ENCODE measurements around the gene FHAD1.
A peak's percentile ranks its signal among the peaks of the same experiment; 100 is the strongest.

The FHAD1 gene

DNA sequence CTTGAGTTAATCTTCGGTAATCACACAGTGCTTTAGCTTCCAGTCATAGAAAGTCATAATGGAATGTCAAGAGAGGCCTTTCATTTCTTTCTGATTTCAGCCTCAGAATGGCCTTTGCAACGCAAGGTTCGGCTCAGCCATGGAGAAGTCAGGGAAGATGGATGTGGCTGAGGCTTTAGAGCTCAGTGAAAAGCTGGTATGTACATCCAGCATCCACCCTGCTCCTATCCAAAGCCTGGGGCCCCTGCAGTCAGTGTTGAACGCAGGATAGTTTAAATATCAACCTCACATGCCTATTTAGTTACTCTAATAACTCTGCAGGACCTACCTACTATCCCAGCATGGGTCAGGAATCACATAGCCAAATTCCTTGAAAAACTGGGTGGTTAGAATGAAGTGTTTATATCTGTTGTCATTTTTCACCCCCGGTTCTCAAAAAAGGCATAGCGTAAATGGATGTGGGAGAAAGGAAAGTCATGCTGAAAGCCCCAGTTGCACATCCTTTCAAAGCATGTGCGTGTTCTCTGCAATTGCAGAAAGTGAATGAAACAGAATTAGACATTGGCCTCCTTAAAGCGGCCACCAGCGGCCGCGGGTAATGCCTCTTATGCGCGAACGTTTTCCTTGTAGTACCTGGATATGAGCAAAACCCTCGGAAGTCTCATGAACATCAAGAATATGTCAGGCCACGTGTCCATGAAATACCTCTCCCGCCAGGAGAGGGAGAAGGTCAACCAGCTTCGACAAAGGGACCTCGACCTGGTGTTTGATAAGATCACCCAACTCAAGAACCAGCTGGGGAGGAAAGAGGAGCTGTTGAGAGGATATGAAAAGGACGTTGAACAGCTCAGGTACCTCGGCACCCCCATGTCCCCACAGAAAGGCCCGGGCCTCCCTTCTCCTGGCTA, 133.8 kb downstream of the FHAD1 start:
- no peak overlapping the region for H3K14ac ChIP-seq (ENCODE audit: low read length in 2 of 2)
- no peak overlapping the region for H3K9ac ChIP-seq (ENCODE audit: low read length)
- H3K18ac ChIP-seq (ENCODE audit: low read depth in 1 of 2, low read length in 2 of 2): no peak overlapping the region
- no peak overlapping the region for H4K8ac ChIP-seq (ENCODE audit: low read length)
- H3K4me1 ChIP-seq (ENCODE audit: control insufficient read depth, insufficient read depth, low read depth, low read length): peaks cover 7% of the 10 kb centered on the region
- no peak overlapping the region for H3K4ac ChIP-seq (ENCODE audit: low read depth in 1 of 2, low read length in 2 of 2)
- peaks cover 33 to 42% of the 10 kb centered on the region in 2 experiments for H3K27me3 ChIP-seq (ENCODE audit: control insufficient read depth in 1 of 2, insufficient read depth in 1 of 2, low read length in 2 of 2)
- H3K27ac ChIP-seq (ENCODE audit: low read length, poor library complexity, severe bottlenecking): no peak overlapping the region
- H4K91ac ChIP-seq (ENCODE audit: low read length): no peak overlapping the region
- no peaks in the 10 kb centered on the region for H3K79me1 ChIP-seq (replicated peaks; ENCODE audit: low read length, poor library complexity, severe bottlenecking)
- H2BK5ac ChIP-seq (ENCODE audit: low read depth, low read length, poor library complexity, severe bottlenecking): no peak overlapping the region
- H2BK120ac ChIP-seq (ENCODE audit: low read depth, low read length): no peak overlapping the region
- H3K4me3 ChIP-seq (ENCODE audit: insufficient read depth in 1 of 2, low read depth in 1 of 2, low read length in 2 of 2): no peak overlapping the region
- H3K36me3 ChIP-seq (ENCODE audit: control insufficient read depth in 1 of 2, insufficient read depth in 2 of 2, low read depth in 1 of 2, low read length in 2 of 2): no peaks in the 10 kb centered on the region
- 89% methylated on average over 22 of the region's 22 CpGs for WGBS
- H3K4me2 ChIP-seq (ENCODE audit: low read length, poor library complexity, severe bottlenecking): no peak overlapping the region
- no peak overlapping the region for H2AFZ ChIP-seq (ENCODE audit: low read depth, low read length)
- no peak for DNase-seq
- H3K9me3 ChIP-seq (ENCODE audit: control insufficient read depth, low read length): no peaks in the 10 kb centered on the region
- no peak overlapping the region for H2BK12ac ChIP-seq (ENCODE audit: low read length in 2 of 2)
- H2BK15ac ChIP-seq (ENCODE audit: low read depth, poor library complexity, severe bottlenecking): no peak overlapping the region
- no peak overlapping the region for H2AK5ac ChIP-seq (ENCODE audit: low read length, severe bottlenecking)
- H3K23ac ChIP-seq (ENCODE audit: low read length in 2 of 2): no peak overlapping the region

DNA sequence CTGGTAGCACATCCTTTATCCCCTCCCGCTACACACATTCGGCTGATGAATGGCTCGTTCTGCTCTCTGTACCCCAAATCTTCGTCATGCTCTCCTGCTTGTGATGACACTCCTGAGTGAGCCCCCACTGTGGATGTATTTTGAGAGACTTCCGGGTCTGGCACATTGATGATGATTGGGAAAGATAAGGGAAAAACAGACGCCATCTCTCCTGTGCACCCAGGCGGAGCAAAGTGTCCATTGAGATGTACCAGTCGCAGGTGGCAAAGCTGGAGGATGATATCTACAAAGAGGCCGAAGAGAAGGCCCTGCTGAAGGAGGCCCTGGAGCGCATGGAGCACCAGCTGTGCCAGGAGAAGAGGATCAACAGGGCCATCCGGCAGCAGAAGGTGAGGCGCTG, 134.8 kb downstream of the FHAD1 start:
- no peaks in the 10 kb centered on the region for H3K79me1 ChIP-seq (replicated peaks; ENCODE audit: low read length, poor library complexity, severe bottlenecking)
- no peak overlapping the region for H3K23ac ChIP-seq (ENCODE audit: low read length in 2 of 2)
- H3K36me3 ChIP-seq (ENCODE audit: control insufficient read depth in 1 of 2, insufficient read depth in 2 of 2, low read depth in 1 of 2, low read length in 2 of 2): no peaks in the 10 kb centered on the region
- no peak for DNase-seq
- H3K27me3 ChIP-seq (ENCODE audit: control insufficient read depth in 1 of 2, insufficient read depth in 1 of 2, low read length in 2 of 2): peaks cover 40 to 50% of the 10 kb centered on the region in 2 experiments
- no peak overlapping the region for H3K27ac ChIP-seq (ENCODE audit: low read length, poor library complexity, severe bottlenecking)
- no peak overlapping the region for H3K9ac ChIP-seq (ENCODE audit: low read length)
- H3K4me2 ChIP-seq (ENCODE audit: low read length, poor library complexity, severe bottlenecking): no peak overlapping the region
- H3K4me3 ChIP-seq (ENCODE audit: insufficient read depth in 1 of 2, low read depth in 1 of 2, low read length in 2 of 2): no peak overlapping the region
- no peak overlapping the region for H2BK5ac ChIP-seq (ENCODE audit: low read depth, low read length, poor library complexity, severe bottlenecking)
- no peak overlapping the region for H2AK5ac ChIP-seq (ENCODE audit: low read length, severe bottlenecking)
- no peak overlapping the region for H2BK15ac ChIP-seq (ENCODE audit: low read depth, poor library complexity, severe bottlenecking)
- H4K8ac ChIP-seq (ENCODE audit: low read length): no peak overlapping the region
- H2BK12ac ChIP-seq (ENCODE audit: low read length in 2 of 2): no peak overlapping the region
- no peak overlapping the region for H3K4ac ChIP-seq (ENCODE audit: low read depth in 1 of 2, low read length in 2 of 2)
- H3K9me3 ChIP-seq (ENCODE audit: control insufficient read depth, low read length): no peaks in the 10 kb centered on the region
- no peak overlapping the region for H2BK120ac ChIP-seq (ENCODE audit: low read depth, low read length)
- WGBS: 91% methylated on average over 12 of the region's 12 CpGs
- H3K18ac ChIP-seq (ENCODE audit: low read depth in 1 of 2, low read length in 2 of 2): no peak overlapping the region
- no peak overlapping the region for H2AFZ ChIP-seq (ENCODE audit: low read depth, low read length)
- peaks cover 10% of the 10 kb centered on the region for H3K4me1 ChIP-seq (ENCODE audit: control insufficient read depth, insufficient read depth, low read depth, low read length)
- no peak overlapping the region for H3K14ac ChIP-seq (ENCODE audit: low read length in 2 of 2)
- H4K91ac ChIP-seq (ENCODE audit: low read length): no peak overlapping the region

DNA sequence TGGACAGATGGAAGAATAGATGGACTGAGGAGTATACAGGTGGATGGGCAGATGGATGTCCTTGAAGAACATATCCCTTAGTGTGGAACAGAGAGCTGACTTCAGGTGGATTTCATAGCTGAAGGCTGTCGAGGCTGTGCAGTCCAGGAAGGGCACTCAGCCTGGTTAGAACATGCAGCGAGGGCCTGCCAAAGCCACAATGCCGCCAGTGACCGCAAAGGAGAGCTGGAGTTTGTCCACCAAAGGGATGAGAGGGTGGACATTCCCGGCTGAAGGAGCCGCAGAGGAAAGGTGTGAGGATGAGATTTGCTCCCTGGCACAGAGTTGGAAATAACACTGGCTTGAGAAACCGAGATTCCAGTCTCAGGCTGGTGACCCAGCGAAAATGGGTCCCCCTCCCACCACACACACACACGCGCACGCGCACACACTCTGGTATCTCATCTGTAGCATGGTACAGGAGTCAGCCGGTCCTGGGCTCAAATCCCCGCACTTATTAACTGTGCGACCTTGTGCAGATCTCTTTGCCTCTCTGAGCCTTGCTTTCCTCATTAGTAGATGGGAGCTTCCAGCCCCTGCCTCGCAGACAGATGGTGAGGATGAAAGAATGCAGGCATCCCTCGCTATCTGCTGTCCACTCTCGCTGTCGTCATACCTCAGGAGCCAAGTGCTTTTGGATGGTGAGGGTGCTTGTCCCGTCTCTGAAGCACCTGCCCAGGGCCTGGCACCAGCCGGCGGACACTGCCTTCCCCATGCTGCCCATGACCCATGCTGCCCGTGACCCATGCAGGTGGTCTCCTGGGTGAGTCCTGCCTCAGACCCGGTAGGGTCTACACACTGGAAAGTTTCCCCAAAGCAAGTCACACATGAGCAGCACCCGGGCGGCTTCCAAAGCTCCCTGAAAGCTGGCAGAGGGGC, 135.8 kb downstream of the FHAD1 start:
- Histone ChIP-seq H3K79me1 (replicated peaks; ENCODE audit: low read length, poor library complexity, severe bottlenecking) (no peaks in the 10 kb centered on the region), H3K18ac (ENCODE audit: low read depth in 1 of 2, low read length in 2 of 2) (no peak overlapping the region), H2BK15ac (ENCODE audit: low read depth, poor library complexity, severe bottlenecking) (no peak overlapping the region), H3K4me2 (ENCODE audit: low read length, poor library complexity, severe bottlenecking) (no peak overlapping the region), H2BK120ac (ENCODE audit: low read depth, low read length) (no peak overlapping the region), H2BK12ac (ENCODE audit: low read length in 2 of 2) (peak overlapping the region in 1 of 2 experiments; percentile 32), H3K9me3 (ENCODE audit: control insufficient read depth, low read length) (no peaks in the 10 kb centered on the region), H4K91ac (ENCODE audit: low read length) (no peak overlapping the region), H2BK5ac (ENCODE audit: low read depth, low read length, poor library complexity, severe bottlenecking) (no peak overlapping the region), H2AK5ac (ENCODE audit: low read length, severe bottlenecking) (no peak overlapping the region), H3K14ac (ENCODE audit: low read length in 2 of 2) (no peak overlapping the region), H3K23ac (ENCODE audit: low read length in 2 of 2) (no peak overlapping the region), H3K4ac (ENCODE audit: low read depth in 1 of 2, low read length in 2 of 2) (no peak overlapping the region), H3K4me3 (ENCODE audit: insufficient read depth in 1 of 2, low read depth in 1 of 2, low read length in 2 of 2) (no peak overlapping the region), H3K9ac (ENCODE audit: low read length) (no peak overlapping the region), H2AFZ (ENCODE audit: low read depth, low read length) (no peak overlapping the region), H3K27ac (ENCODE audit: low read length, poor library complexity, severe bottlenecking) (no peak overlapping the region), H4K8ac (ENCODE audit: low read length) (no peak overlapping the region), H3K4me1 (ENCODE audit: control insufficient read depth, insufficient read depth, low read depth, low read length) (peaks cover 10% of the 10 kb centered on the region), H3K27me3 (ENCODE audit: control insufficient read depth in 1 of 2, insufficient read depth in 1 of 2, low read length in 2 of 2) (peaks cover 43 to 52% of the 10 kb centered on the region in 2 experiments), H3K36me3 (ENCODE audit: control insufficient read depth in 1 of 2, insufficient read depth in 2 of 2, low read depth in 1 of 2, low read length in 2 of 2) (no peaks in the 10 kb centered on the region)
- 90% methylated on average over 26 of the region's 26 CpGs for WGBS
- no peak for DNase-seq

DNA sequence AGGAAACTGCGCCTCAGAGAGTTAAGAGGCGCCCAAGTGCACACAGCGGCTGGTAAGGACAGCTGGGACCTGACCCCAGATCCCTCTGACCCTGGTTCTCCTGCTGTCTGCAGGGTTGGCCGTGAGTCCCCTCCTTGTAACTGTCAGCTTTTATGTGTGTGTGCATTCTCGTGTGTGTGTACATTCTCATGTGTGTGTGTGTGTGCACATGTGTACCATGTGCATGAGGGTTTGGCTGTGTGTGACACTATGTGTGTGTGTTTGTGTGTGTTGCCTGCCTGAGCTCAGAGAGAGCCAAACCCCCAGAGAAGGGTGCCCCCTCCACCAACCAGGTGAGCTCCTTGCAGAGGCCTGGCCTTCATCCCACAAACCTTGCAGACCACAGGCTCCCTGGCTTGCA, 136.8 kb downstream of the FHAD1 start:
- H3K36me3 ChIP-seq (ENCODE audit: control insufficient read depth in 1 of 2, insufficient read depth in 2 of 2, low read depth in 1 of 2, low read length in 2 of 2): no peaks in the 10 kb centered on the region
- H3K27me3 ChIP-seq (ENCODE audit: control insufficient read depth in 1 of 2, insufficient read depth in 1 of 2, low read length in 2 of 2): peaks cover 49 to 56% of the 10 kb centered on the region in 2 experiments
- peaks cover 10% of the 10 kb centered on the region for H3K4me1 ChIP-seq (ENCODE audit: control insufficient read depth, insufficient read depth, low read depth, low read length)
- H4K91ac ChIP-seq (ENCODE audit: low read length): no peak overlapping the region
- H3K9ac ChIP-seq (ENCODE audit: low read length): no peak overlapping the region
- H3K9me3 ChIP-seq (ENCODE audit: control insufficient read depth, low read length): no peaks in the 10 kb centered on the region
- no peak overlapping the region for H3K4me3 ChIP-seq (ENCODE audit: insufficient read depth in 1 of 2, low read depth in 1 of 2, low read length in 2 of 2)
- H2BK5ac ChIP-seq (ENCODE audit: low read depth, low read length, poor library complexity, severe bottlenecking): no peak overlapping the region
- no peak overlapping the region for H2BK12ac ChIP-seq (ENCODE audit: low read length in 2 of 2)
- 91% methylated on average over 5 of the region's 5 CpGs for WGBS
- no peak for DNase-seq
- H3K4ac ChIP-seq (ENCODE audit: low read depth in 1 of 2, low read length in 2 of 2): no peak overlapping the region
- no peak overlapping the region for H3K23ac ChIP-seq (ENCODE audit: low read length in 2 of 2)
- no peak overlapping the region for H3K18ac ChIP-seq (ENCODE audit: low read depth in 1 of 2, low read length in 2 of 2)
- H3K14ac ChIP-seq (ENCODE audit: low read length in 2 of 2): no peak overlapping the region
- H2BK15ac ChIP-seq (ENCODE audit: low read depth, poor library complexity, severe bottlenecking): no peak overlapping the region
- H2BK120ac ChIP-seq (ENCODE audit: low read depth, low read length): no peak overlapping the region
- no peak overlapping the region for H2AK5ac ChIP-seq (ENCODE audit: low read length, severe bottlenecking)
- no peak overlapping the region for H3K4me2 ChIP-seq (ENCODE audit: low read length, poor library complexity, severe bottlenecking)
- no peak overlapping the region for H3K27ac ChIP-seq (ENCODE audit: low read length, poor library complexity, severe bottlenecking)
- H2AFZ ChIP-seq (ENCODE audit: low read depth, low read length): no peak overlapping the region
- no peaks in the 10 kb centered on the region for H3K79me1 ChIP-seq (replicated peaks; ENCODE audit: low read length, poor library complexity, severe bottlenecking)
- no peak overlapping the region for H4K8ac ChIP-seq (ENCODE audit: low read length)

Measured in mesenchymal stem cell (in vitro differentiated cells and primary cell).